ENCODE measurements around the gene WDR33. TPM values are rescaled to one million over a fixed set of nuclear protein-coding genes. Genes with fewer than 3 reads are reported as not detected.

WDR33 gene
- total RNA-seq, 2 donors from 2014 or later, result 76.3 to 82.5 TPM

DNA sequence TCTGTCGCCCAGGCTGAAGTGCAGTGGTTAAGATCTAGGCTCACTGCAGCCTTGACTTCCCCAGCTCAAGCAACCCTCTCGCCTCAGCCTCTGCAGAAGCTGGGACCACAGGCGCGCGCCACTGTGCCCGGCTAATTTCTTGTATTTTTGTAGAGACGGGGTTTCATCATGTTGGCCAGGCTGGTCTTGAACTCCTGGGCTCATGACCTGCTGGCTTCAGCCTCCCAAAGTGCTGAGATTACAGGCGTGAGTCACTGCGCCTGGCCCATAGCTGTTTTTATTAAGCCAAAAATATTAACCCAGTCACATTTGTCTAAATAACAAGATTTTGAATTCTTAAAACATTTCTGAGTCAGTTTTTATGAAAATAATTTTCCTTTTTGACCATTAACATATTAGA is 116.0 kb downstream of the WDR33 start:
- TF ChIP-seq, protein P1, sequence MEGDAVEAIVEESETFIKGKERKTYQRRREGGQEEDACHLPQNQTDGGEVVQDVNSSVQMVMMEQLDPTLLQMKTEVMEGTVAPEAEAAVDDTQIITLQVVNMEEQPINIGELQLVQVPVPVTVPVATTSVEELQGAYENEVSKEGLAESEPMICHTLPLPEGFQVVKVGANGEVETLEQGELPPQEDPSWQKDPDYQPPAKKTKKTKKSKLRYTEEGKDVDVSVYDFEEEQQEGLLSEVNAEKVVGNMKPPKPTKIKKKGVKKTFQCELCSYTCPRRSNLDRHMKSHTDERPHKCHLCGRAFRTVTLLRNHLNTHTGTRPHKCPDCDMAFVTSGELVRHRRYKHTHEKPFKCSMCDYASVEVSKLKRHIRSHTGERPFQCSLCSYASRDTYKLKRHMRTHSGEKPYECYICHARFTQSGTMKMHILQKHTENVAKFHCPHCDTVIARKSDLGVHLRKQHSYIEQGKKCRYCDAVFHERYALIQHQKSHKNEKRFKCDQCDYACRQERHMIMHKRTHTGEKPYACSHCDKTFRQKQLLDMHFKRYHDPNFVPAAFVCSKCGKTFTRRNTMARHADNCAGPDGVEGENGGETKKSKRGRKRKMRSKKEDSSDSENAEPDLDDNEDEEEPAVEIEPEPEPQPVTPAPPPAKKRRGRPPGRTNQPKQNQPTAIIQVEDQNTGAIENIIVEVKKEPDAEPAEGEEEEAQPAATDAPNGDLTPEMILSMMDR (conservative IDR thresholded peaks at IDR 0.05), result no peak
- Histone ChIP-seq H3K4me3 (ENCODE audit: low read length) (no peak overlapping the region), H3K36me3 (ENCODE audit: control insufficient read depth, insufficient read depth, low read length) (no peaks in the 10 kb centered on the region), H3K9ac (ENCODE audit: extremely low read depth, low read length, poor library complexity, severe bottlenecking) (no peak overlapping the region), H3K4me1 (ENCODE audit: control insufficient read depth, insufficient read depth, low read length) (no peaks in the 10 kb centered on the region), H3K27me3 (ENCODE audit: control insufficient read depth, insufficient read depth, low read length, poor library complexity, severe bottlenecking) (no peaks in the 10 kb centered on the region), H3K9me3 (ENCODE audit: control insufficient read depth, low read length) (peaks cover 22% of the 10 kb centered on the region), H3K27ac (ENCODE audit: low read depth, low read length) (no peak overlapping the region)
- Mint-ChIP-seq H3K27me3 (ENCODE audit: insufficient read depth) (peaks cover 10% of the 10 kb centered on the region), H3K4me3 (no peak overlapping the region), H3K36me3 (ENCODE audit: low read depth) (peaks cover 5% of the 10 kb centered on the region), H3K9me3 (peaks cover 27% of the 10 kb centered on the region), H3K27ac (no peak overlapping the region), H3K4me1 (no peaks in the 10 kb centered on the region)
- 94 to 100% methylated on average over 8 to 9 of the region's 9 CpGs for WGBS, 2 experiments (ENCODE audit: insufficient coverage in 1 of 2, insufficient read length in 1 of 2)
- no peak for DNase-seq

DNA sequence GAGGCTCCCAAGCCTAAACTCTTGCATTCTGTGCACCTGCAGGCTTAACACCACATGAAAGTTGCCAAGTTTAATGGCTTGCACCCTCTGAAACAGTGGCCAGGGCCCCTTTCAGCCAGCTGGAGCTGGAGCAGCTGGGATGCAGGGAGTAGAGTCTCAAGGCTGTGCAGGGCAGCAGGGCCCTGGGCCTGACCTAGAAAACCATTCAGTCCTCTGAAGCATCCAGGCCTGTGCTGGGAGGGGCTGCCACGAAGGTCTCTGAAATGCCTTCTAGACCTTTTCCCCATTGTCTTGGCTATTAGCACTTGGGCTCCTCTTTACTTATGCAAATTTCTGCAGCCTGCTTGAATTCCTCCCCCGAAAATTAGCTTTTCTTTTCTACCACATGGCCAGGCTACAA is 120.3 kb downstream of the WDR33 start:
- no peaks in the 10 kb centered on the region for H3K4me1 Mint-ChIP-seq
- Histone ChIP-seq H3K27ac (ENCODE audit: low read depth, low read length) (no peak overlapping the region), H3K4me3 (ENCODE audit: low read length) (peak overlapping the region; percentile 24), H3K4me1 (ENCODE audit: control insufficient read depth, insufficient read depth, low read length) (no peaks in the 10 kb centered on the region), H3K27me3 (ENCODE audit: control insufficient read depth, insufficient read depth, low read length, poor library complexity, severe bottlenecking) (no peaks in the 10 kb centered on the region), H3K9ac (ENCODE audit: extremely low read depth, low read length, poor library complexity, severe bottlenecking) (no peak overlapping the region), H3K9me3 (ENCODE audit: control insufficient read depth, low read length) (peaks cover 41% of the 10 kb centered on the region), H3K36me3 (ENCODE audit: control insufficient read depth, insufficient read depth, low read length) (no peaks in the 10 kb centered on the region)
- H3K36me3 Mint-ChIP-seq (ENCODE audit: low read depth), result peaks cover 5% of the 10 kb centered on the region
- peak; percentile 48 for DNase-seq
- H3K9me3 Mint-ChIP-seq, result peaks cover 47% of the 10 kb centered on the region
- no peak overlapping the region for H3K27ac Mint-ChIP-seq
- TF ChIP-seq, protein P1 (conservative IDR thresholded peaks at IDR 0.05), result no peak
- WGBS, 2 experiments (ENCODE audit: insufficient coverage in 1 of 2, insufficient read length in 1 of 2), result 76 to 89% methylated on average over 1 to 2 of the region's 2 CpGs
- no peak overlapping the region for H3K4me3 Mint-ChIP-seq
- peaks cover 2% of the 10 kb centered on the region for H3K27me3 Mint-ChIP-seq (ENCODE audit: insufficient read depth)

DNA sequence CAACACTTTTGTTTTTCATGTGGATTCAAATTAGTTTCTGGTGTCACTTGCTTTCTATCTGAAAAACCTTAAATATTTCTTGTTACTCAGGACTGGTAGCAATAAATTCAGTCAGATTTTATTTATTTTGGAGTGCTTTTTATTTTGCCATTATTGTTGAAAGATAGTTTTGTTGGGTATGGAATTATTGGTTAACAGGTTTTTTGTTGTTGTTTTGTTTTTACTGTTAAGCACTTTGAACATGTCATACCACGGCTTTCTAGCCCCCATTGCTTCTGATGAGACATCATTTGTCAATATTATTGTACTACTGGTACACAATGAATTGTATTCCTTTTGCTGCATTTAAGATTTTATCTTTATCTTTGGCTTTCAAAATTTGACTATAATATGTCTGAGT is 122.6 kb downstream of the WDR33 start:
- DNase-seq, result no peak
- H3K9ac ChIP-seq (ENCODE audit: extremely low read depth, low read length, poor library complexity, severe bottlenecking), result no peak overlapping the region
- peaks cover 41% of the 10 kb centered on the region for H3K9me3 ChIP-seq (ENCODE audit: control insufficient read depth, low read length)
- H3K4me1 ChIP-seq (ENCODE audit: control insufficient read depth, insufficient read depth, low read length), result no peaks in the 10 kb centered on the region
- H3K36me3 ChIP-seq (ENCODE audit: control insufficient read depth, insufficient read depth, low read length), result no peaks in the 10 kb centered on the region
- H3K27me3 ChIP-seq (ENCODE audit: control insufficient read depth, insufficient read depth, low read length, poor library complexity, severe bottlenecking), result no peaks in the 10 kb centered on the region
- no peak overlapping the region for H3K27ac Mint-ChIP-seq
- H3K36me3 Mint-ChIP-seq (ENCODE audit: low read depth), result peaks cover 5% of the 10 kb centered on the region
- H3K27ac ChIP-seq (ENCODE audit: low read depth, low read length), result no peak overlapping the region
- TF ChIP-seq, protein P1 (conservative IDR thresholded peaks at IDR 0.05), result no peak
- no peak overlapping the region for H3K4me3 Mint-ChIP-seq
- no peak overlapping the region for H3K4me3 ChIP-seq (ENCODE audit: low read length)
- H3K9me3 Mint-ChIP-seq, result peaks cover 47% of the 10 kb centered on the region
- no CpG with 5 or more reads among the region's 1 CpG for WGBS, 2 experiments (ENCODE audit: insufficient coverage in 1 of 2, insufficient read length in 1 of 2)
- peaks cover 2% of the 10 kb centered on the region for H3K27me3 Mint-ChIP-seq (ENCODE audit: insufficient read depth)
- H3K4me1 Mint-ChIP-seq, result peaks cover 2% of the 10 kb centered on the region

Measured in endodermal cell (in vitro differentiated cells).